Measurements from ENCODE around the gene THYN1. TPM values are rescaled to one million over a fixed set of nuclear protein-coding genes. Genes with fewer than 3 reads are reported as not detected.

THYN1 gene
- total RNA-seq, 4 donors from 2014 or later = 16.1 to 39.3 (median 33.2) TPM

DNA sequence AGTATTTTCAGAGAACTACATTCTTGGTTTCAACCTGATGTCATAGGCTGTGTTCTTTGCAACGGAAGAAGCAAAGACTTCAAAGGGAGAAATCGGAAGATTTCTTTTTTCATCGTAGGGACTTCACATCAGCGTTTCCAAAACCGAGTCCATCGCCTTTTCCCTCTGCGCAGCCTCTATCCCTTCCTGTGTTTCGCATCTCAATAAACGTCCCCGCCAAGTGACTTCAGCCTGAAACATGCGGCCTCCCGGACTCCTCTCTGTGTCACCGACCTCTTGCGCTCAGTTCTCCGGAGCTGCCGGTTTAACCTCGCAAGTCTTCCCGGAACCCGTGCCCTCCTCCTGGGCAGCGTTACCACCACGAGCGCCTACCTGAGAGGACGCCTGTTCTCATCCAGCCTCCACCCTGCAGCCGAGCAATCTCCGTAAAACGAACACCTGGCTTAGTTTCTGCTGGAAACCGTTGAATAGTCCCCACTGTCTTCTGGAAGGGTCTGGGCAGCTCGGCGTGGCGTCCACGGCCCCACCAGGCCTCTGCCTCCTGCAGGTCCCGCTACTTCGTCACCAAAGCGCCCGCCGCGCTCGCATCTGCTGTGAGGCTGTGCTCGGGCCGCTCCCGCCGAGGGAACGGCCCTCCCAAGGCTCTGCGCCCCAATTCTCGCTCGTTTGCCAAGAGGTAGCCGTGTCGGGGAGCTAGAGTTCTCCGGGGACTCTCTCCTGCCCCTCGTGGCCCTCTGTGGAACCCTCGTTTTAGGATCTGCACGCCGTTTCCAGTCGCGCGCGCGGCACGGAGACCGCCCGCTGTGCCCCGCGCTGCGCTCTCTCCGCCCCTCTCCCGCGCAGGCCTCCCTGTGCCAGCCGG lies 22.6 kb upstream of the THYN1 start, which contains the start of gene GLB1L3:
Gene GLB1L3 (plus strand): TSS at position 846 of the 862 bp plus-strand sequence. CDS start 362 bp downstream, outside the sequence.
- peak within 1 kb of the TSS in 3 of 4 donors; percentile 2 to 45 (median 25) for H3K4me3 ChIP-seq
- in situ Hi-C loops (cut with MboI; ENCODE audit: low pct_ligation_motif_present in 1 of 4, low pct_unique_long_range_greater_than_20kb in 1 of 4, low sequenced_read_pairs in 3 of 4) (no loop called here), intact Hi-C loops (cut with DNase I; ENCODE audit: low total_unique reads) (no loop called here)
- peak; percentile 33 for DNase-seq
- H3K36me3 ChIP-seq = no peaks in the 10 kb centered on the region
- 9% methylated on average over 17 to 45 of the region's 68 CpGs for WGBS, 2 donors (ENCODE audit: low coverage in 1 of 2)
- no peak for TF ChIP-seq POLR2A (IDR thresholded peaks at IDR 0.05)
- TF ChIP-seq EP300 (IDR thresholded peaks at IDR 0.05; ENCODE audit: low read depth) = no peak
- TF ChIP-seq, protein P1, sequence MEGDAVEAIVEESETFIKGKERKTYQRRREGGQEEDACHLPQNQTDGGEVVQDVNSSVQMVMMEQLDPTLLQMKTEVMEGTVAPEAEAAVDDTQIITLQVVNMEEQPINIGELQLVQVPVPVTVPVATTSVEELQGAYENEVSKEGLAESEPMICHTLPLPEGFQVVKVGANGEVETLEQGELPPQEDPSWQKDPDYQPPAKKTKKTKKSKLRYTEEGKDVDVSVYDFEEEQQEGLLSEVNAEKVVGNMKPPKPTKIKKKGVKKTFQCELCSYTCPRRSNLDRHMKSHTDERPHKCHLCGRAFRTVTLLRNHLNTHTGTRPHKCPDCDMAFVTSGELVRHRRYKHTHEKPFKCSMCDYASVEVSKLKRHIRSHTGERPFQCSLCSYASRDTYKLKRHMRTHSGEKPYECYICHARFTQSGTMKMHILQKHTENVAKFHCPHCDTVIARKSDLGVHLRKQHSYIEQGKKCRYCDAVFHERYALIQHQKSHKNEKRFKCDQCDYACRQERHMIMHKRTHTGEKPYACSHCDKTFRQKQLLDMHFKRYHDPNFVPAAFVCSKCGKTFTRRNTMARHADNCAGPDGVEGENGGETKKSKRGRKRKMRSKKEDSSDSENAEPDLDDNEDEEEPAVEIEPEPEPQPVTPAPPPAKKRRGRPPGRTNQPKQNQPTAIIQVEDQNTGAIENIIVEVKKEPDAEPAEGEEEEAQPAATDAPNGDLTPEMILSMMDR (IDR thresholded peaks at IDR 0.05) = peak in 3 of 5 experiments; percentile 20 to 26 (median 26)
- no peak for TF ChIP-seq POLR2AphosphoS5 (IDR thresholded peaks at IDR 0.05)
- H3K9me3 ChIP-seq = no peaks in the 10 kb centered on the region
- peaks cover 5 to 19% (median 15%) of the 10 kb centered on the region in 4 donors for H3K4me1 ChIP-seq
- peaks cover 100% of the 10 kb centered on the region for H3K27me3 ChIP-seq
- no peak within 1 kb of the TSS for H3K27ac ChIP-seq

DNA sequence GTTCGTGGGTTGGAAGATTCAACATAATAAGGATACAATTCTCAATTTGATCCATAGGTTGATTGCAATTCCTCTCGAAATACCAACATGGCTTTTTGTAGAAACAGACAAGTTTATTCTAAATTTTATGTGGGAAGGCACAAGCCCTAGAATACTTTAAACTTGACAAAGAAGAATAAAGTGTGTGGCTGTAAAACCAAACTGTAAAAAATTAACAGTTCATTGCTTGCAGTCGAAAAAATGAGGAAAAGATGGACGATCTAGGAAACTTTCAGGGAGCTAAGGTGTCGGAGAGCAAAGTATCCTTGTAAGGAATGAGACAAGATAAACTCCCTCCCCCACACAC lies 22.0 kb upstream of the THYN1 start:
- H3K4me1 ChIP-seq = peaks cover 5 to 19% (median 15%) of the 10 kb centered on the region in 4 donors
- DNase-seq = no peak
- no peaks in the 10 kb centered on the region for H3K9me3 ChIP-seq
- peaks cover 100% of the 10 kb centered on the region for H3K27me3 ChIP-seq
- intact Hi-C loops (cut with DNase I; ENCODE audit: low total_unique reads) (no loop called here), in situ Hi-C loops (cut with MboI; ENCODE audit: low pct_ligation_motif_present in 1 of 4, low pct_unique_long_range_greater_than_20kb in 1 of 4, low sequenced_read_pairs in 3 of 4) (no loop called here)
- WGBS, 2 donors (ENCODE audit: low coverage in 1 of 2) = 18 to 19% methylated on average over 5 of the region's 5 CpGs
- H3K36me3 ChIP-seq = no peaks in the 10 kb centered on the region
- no peak for TF ChIP-seq POLR2AphosphoS5 (IDR thresholded peaks at IDR 0.05)
- TF ChIP-seq, protein P1 (IDR thresholded peaks at IDR 0.05) = no peak
- no peak for TF ChIP-seq EP300 (IDR thresholded peaks at IDR 0.05; ENCODE audit: low read depth)
- TF ChIP-seq POLR2A (IDR thresholded peaks at IDR 0.05) = no peak
- no peak overlapping the region for H3K27ac ChIP-seq
- H3K4me3 ChIP-seq = no peak overlapping the region

- no peaks in the 10 kb centered on the region for H3K36me3 ChIP-seq
- in situ Hi-C loops (cut with MboI; ENCODE audit: low pct_ligation_motif_present in 1 of 4, low pct_unique_long_range_greater_than_20kb in 1 of 4, low sequenced_read_pairs in 3 of 4) (no loop called here), intact Hi-C loops (cut with DNase I; ENCODE audit: low total_unique reads) (no loop called here)
- no peak overlapping the region for H3K4me3 ChIP-seq
- H3K27ac ChIP-seq = no peak overlapping the region
- TF ChIP-seq POLR2A (IDR thresholded peaks at IDR 0.05) (no peak), EP300 (IDR thresholded peaks at IDR 0.05; ENCODE audit: low read depth) (no peak), POLR2AphosphoS5 (IDR thresholded peaks at IDR 0.05) (no peak)
- TF ChIP-seq, protein P1 (IDR thresholded peaks at IDR 0.05) = no peak
- no peak for DNase-seq
- WGBS, 2 donors (ENCODE audit: low coverage in 1 of 2) = 28 to 33% methylated on average over 3 of the region's 3 CpGs
- H3K4me1 ChIP-seq = peaks cover 5 to 19% (median 15%) of the 10 kb centered on the region in 4 donors
- H3K9me3 ChIP-seq = no peaks in the 10 kb centered on the region
- peaks cover 88% of the 10 kb centered on the region for H3K27me3 ChIP-seq
These were observed 20.2 kb upstream of the THYN1 start for GRCh38 chr11:134273317-134273712.

DNA sequence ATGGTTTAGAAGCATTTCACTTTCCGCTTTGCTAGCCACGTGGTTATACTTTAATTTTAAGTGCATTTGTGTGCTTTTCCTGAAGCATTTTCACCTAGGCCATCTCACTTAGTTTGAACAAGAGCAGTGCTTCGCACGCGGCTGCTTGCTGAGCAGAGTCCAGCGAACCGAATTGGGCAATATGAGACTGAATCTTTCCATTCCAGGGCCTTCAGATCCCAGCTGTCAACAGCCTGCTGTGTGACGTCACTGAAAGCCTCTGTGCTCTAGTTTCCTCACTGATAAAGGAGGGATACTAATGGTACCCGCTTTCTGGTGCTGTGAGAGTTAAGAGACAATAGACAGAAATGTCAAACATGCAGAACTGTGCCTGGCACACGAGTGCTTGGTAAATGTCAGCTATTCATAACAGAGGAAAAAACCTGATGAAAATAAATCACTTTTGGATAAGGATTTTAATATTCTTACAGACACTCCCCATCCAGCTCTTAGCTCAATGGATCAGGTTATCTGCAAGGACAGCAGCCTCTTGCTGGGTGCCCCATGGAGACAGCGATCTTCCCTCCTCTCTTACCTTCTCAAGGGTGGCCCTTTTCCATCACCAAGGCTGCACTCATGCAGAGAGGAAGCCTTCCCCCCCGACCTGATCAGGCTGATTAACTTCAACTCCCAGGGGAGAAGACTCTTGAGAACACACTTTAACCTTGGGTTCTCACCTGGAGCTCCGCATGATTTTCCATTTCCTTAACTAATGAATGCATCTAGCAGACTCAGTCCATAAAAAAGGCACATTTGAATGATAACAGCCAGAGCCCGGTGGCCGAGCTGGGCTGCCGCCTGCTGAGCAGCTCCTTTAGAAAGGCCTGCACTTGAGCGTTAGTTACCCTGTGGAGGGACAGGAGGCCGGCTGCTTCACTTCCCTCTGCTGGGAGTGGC lies 19.5 kb upstream of the THYN1 start:
- no peaks in the 10 kb centered on the region for H3K9me3 ChIP-seq
- TF ChIP-seq, protein P1 (IDR thresholded peaks at IDR 0.05) = no peak
- TF ChIP-seq POLR2A (IDR thresholded peaks at IDR 0.05) (no peak), POLR2AphosphoS5 (IDR thresholded peaks at IDR 0.05) (no peak), EP300 (IDR thresholded peaks at IDR 0.05; ENCODE audit: low read depth) (no peak)
- intact Hi-C loops (cut with DNase I; ENCODE audit: low total_unique reads) = no loop called here
- H3K4me3 ChIP-seq = no peak overlapping the region
- no peak overlapping the region for H3K27ac ChIP-seq
- no peaks in the 10 kb centered on the region for H3K36me3 ChIP-seq
- H3K4me1 ChIP-seq = peaks cover 5 to 19% (median 15%) of the 10 kb centered on the region in 4 donors
- 43 to 55% methylated on average over 7 to 18 of the region's 18 CpGs for WGBS, 2 donors (ENCODE audit: low coverage in 1 of 2)
- in situ Hi-C loops (cut with MboI; ENCODE audit: low pct_ligation_motif_present in 1 of 4, low pct_unique_long_range_greater_than_20kb in 1 of 4, low sequenced_read_pairs in 3 of 4) = no loop called here
- no peak for DNase-seq
- peaks cover 81% of the 10 kb centered on the region for H3K27me3 ChIP-seq

All from transverse colon (tissue), 4 donors.